NCI-H526 treated with DMSO at 0.1 percent for 48 hours (cell line): ENCODE data around the gene ETHE1.
A peak's percentile ranks its signal among the peaks of the same experiment; 100 is the strongest.
"Not testable (repeated sequence)": the region's sequence is repeated elsewhere in the genome, so short reads cannot be mapped to it uniquely, and the experiment has no call there.

ENCODE experiments used
- DNase-seq: peaks from one replicate; lab custom pipeline; 2025; lab: John Stamatoyannopoulos, UW

The ETHE1 gene

GRCh38 chr19:43552198-43552450, 25.1 kb upstream of the ETHE1 start:
- no peak for DNase-seq

- no peak for DNase-seq
These were observed 24.6 kb upstream of the ETHE1 start for GRCh38 chr19:43551399-43552197.

GRCh38 chr19:43548706-43549105, 21.7 kb upstream of the ETHE1 start:
- no peak for DNase-seq

- DNase-seq: not testable (repeated sequence)
These were observed 20.9 kb upstream of the ETHE1 start for GRCh38 chr19:43547926-43548325.

- no peak for DNase-seq
These were observed 19.6 kb upstream of the ETHE1 start for GRCh38 chr19:43546581-43546980.

GRCh38 chr19:43545981-43546380, 19.0 kb upstream of the ETHE1 start:
- DNase-seq: no peak

GRCh38 chr19:43545276-43545675, 18.3 kb upstream of the ETHE1 start:
- DNase-seq: no peak

GRCh38 chr19:43544077-43544476, 17.1 kb upstream of the ETHE1 start:
- no peak for DNase-seq

- no peak for DNase-seq
These were observed 15.1 kb upstream of the ETHE1 start for GRCh38 chr19:43541920-43542650.

- DNase-seq: no peak
These were observed 13.4 kb upstream of the ETHE1 start for GRCh38 chr19:43540381-43540780.

- DNase-seq: no peak
These were observed 11.9 kb upstream of the ETHE1 start for GRCh38 chr19:43538922-43539321.

- DNase-seq: no peak
These were observed 8.1 kb upstream of the ETHE1 start for GRCh38 chr19:43534816-43535761.

- DNase-seq: no peak
These were observed 7.4 kb upstream of the ETHE1 start for GRCh38 chr19:43534305-43534815.

- DNase-seq: peak; percentile 98
These were observed 6.7 kb upstream of the ETHE1 start for GRCh38 chr19:43533546-43534304.

GRCh38 chr19:43532962-43533545, 6.1 kb upstream of the ETHE1 start, which contains the start of gene ZNF575:
TSS of gene ZNF575 (plus strand) at chr19:43533188. CDS start at chr19:43534423, 1,235 bp downstream.
- DNase-seq: peak; percentile 93

GRCh38 chr19:43532571-43532961, 5.6 kb upstream of the ETHE1 start:
- no peak for DNase-seq

GRCh38 chr19:43527860-43528622, 1.0 kb upstream of the ETHE1 start:
- no peak for DNase-seq

GRCh38 chr19:43525836-43526771, 897 bp downstream of the ETHE1 start:
- DNase-seq: peak; percentile 7
